B cell (primary cell): ENCODE measurements around the gene STC2. TPM values are rescaled to one million over a fixed set of nuclear protein-coding genes. Genes with fewer than 3 reads are reported as not detected.

ENCODE experiments used
- ATAC-seq: fragments of 200-7000 bp; cut with Tn5 transposase; one replicate; pipeline ENCODE4 v1.10.0; 2021; ENCODE audit warnings: low read depth, mild to moderate bottlenecking, moderate number of reproducible peaks, moderate library complexity
- CTCF ChIA-PET: fragments of 350-600 bp; sonication (Branson Sonifier 250); formaldehyde crosslinking; loops from one replicate; lab custom pipeline; 2021; ENCODE audit warnings: antibody characterized with exemption, inconsistent platforms; lab: Charles Lee
- POLR2A ChIA-PET: fragments of 350-600 bp; sonication (Branson Sonifier 250); formaldehyde crosslinking; loops from one replicate; lab custom pipeline; 2021; ENCODE audit warnings: antibody characterized with exemption; lab: Charles Lee
- DNase-seq: peaks from one replicate; pipeline ENCODE4 v3.0.0; 2013
- H2AFZ ChIP-seq: 2 replicates; pipeline ENCODE4 v1.6.1; 2012; ENCODE audit warnings: mild to moderate bottlenecking, low read depth, low read length; ENCODE audit not compliant: insufficient read depth, poor library complexity, severe bottlenecking
- H3K27ac ChIP-seq, 2 donors: 1 replicate in 1 of 2; 2 replicates in 1 of 2; pipeline ENCODE4 v1.5.1; 2012 to 2013; ENCODE audit warnings: low read length in 2 of 2, mild to moderate bottlenecking in 2 of 2, moderate library complexity in 1 of 2
- H3K27me3 ChIP-seq, 4 experiments: fragments of 200-600 bp in 1 of 4; sonication (generic) in 1 of 4; replicated peaks in 1 of 4; 1 replicate in 2 of 4; 2 replicates in 2 of 4; pipeline versions ENCODE4 v1.6.1 to v1.7.0; 2013 to 2016; ENCODE audit warnings: low read length in 3 of 4, mild to moderate bottlenecking in 2 of 4, mixed read lengths in 1 of 4, moderate library complexity in 1 of 4; ENCODE audit not compliant: insufficient read depth in 4 of 4, control insufficient read depth in 3 of 4; ENCODE audit errors: control extremely low read depth in 1 of 4
- H3K36me3 ChIP-seq, 2 experiments: replicated peaks in 1 of 2; 1 replicate in 1 of 2; 2 replicates in 1 of 2; pipeline versions ENCODE4 v1.6.1 to v1.7.1; 2013; ENCODE audit warnings: low read length in 1 of 2; ENCODE audit not compliant: insufficient read depth in 2 of 2, control insufficient read depth in 1 of 2; ENCODE audit errors: control extremely low read depth in 1 of 2, extremely low read depth in 1 of 2
- H3K4me1 ChIP-seq, 2 donors: fragments of 200-600 bp in 1 of 2; sonication (generic) in 1 of 2; 1 replicate in 1 of 2; 2 replicates in 1 of 2; pipeline versions ENCODE4 v1.5.1 to v1.6.1; 2013 to 2017; ENCODE audit warnings: low read length in 2 of 2; ENCODE audit not compliant: control insufficient read depth in 2 of 2, insufficient read depth in 2 of 2
- H3K4me2 ChIP-seq: replicated peaks from 2 replicates; pipeline ENCODE3; 2012; ENCODE audit warnings: mild to moderate bottlenecking, low read depth, low read length; ENCODE audit not compliant: poor library complexity, severe bottlenecking
- H3K4me3 ChIP-seq, 5 experiments: fragments of 200-600 bp in 1 of 5; sonication (generic) in 1 of 5; 1 replicate in 3 of 5; 2 replicates in 2 of 5; pipeline versions ENCODE4 v1.5.1 to v1.7.0; 2011 to 2016; ENCODE audit warnings: low read length in 4 of 5, mild to moderate bottlenecking in 4 of 5, low read depth in 2 of 5, control low read depth in 1 of 5, moderate library complexity in 1 of 5; ENCODE audit not compliant: insufficient read depth in 1 of 5; ENCODE audit errors: control extremely low read depth in 1 of 5, extremely low read depth in 1 of 5
- H3K79me2 ChIP-seq: fragments of 200-600 bp; sonication (generic); one replicate; pipeline ENCODE4 v1.6.0; 2016; ENCODE audit warnings: low read length; ENCODE audit not compliant: control insufficient read depth, insufficient read depth
- H3K9ac ChIP-seq: fragments of 200-600 bp; sonication (generic); 2 replicates; pipeline ENCODE4 v1.6.1; 2017; ENCODE audit warnings: mild to moderate bottlenecking, low read length, moderate library complexity
- H3K9me3 ChIP-seq, 3 donors: one replicate each; pipeline versions ENCODE4 v1.6.1 to v1.7.1; 2013; ENCODE audit warnings: low read length in 2 of 3; ENCODE audit not compliant: control insufficient read depth in 2 of 3, insufficient read depth in 1 of 3; ENCODE audit errors: control extremely low read depth in 1 of 3
- H4K20me1 ChIP-seq: 2 replicates; pipeline ENCODE4 v1.6.0; 2012; ENCODE audit warnings: mild to moderate bottlenecking, low read length; ENCODE audit not compliant: insufficient read depth, control insufficient read depth, poor library complexity, severe bottlenecking
- H3K27ac Mint-ChIP-seq: one replicate; pipeline ENCODE4 v1.8.0; 2021; ENCODE audit warnings: mixed read lengths
- H3K27me3 Mint-ChIP-seq: one replicate; pipeline ENCODE4 v1.8.0; 2021; ENCODE audit warnings: mixed read lengths
- H3K4me1 Mint-ChIP-seq: one replicate; pipeline ENCODE4 v1.8.0; 2021; ENCODE audit warnings: mixed read lengths
- H3K4me3 Mint-ChIP-seq: one replicate; pipeline ENCODE4 v1.8.0; 2021; ENCODE audit warnings: mixed read lengths
- H3K9me3 Mint-ChIP-seq: one replicate; pipeline ENCODE4 v1.8.0; 2022; ENCODE audit warnings: mixed read lengths; ENCODE audit not compliant: insufficient read depth
- CTCF ChIP-seq: fragments of 200-600 bp; IDR thresholded peaks from one replicate; pipeline ENCODE4 v1.8.0; 2022; ENCODE audit warnings: antibody characterized with exemption, mild to moderate bottlenecking
- EZH2 ChIP-seq: IDR thresholded peaks from 2 replicates; pipeline ENCODE4 v1.6.1; 2012; ENCODE audit warnings: borderline replicate concordance, low read depth, mild to moderate bottlenecking, moderate library complexity, low read length; ENCODE audit not compliant: insufficient read depth, poor library complexity, severe bottlenecking
- WGBS: methylation state at CpG from one replicate; pipeline ENCODE4 v1.1.5; 2013; ENCODE audit warnings: missing lambda C conversion rate; ENCODE audit not compliant: insufficient coverage; 5-methylcytosine and 5-hydroxymethylcytosine counted together
- intact Hi-C: fragments of 100-400 bp; cut with micrococcal nuclease; formaldehyde crosslinking; loops from one replicate; pipeline ENCODE4 v1.10.0; 2022
- polyA plus RNA-seq: library from polyadenylated mRNA; depleted of rRNA; stranded (reverse); fragments of >200 nt; gene quantifications from 2 replicates; pipeline ENCODE4 v1.2.3, GENCODE V29; 2012
- total RNA-seq, 2 donors: library from RNA; stranded (reverse); fragments of 120-200 nt in 1 of 2; gene quantifications; 1 replicate in 1 of 2; 2 replicates in 1 of 2; pipeline versions ENCODE4 v1.2.3 to v1.2.4, GENCODE V29; 2013 to 2022

Gene STC2
- total and polyA plus RNA-seq, 2 donors (not counting 1 experiment from before 2014, with no cell fraction given): not detected

DNA sequence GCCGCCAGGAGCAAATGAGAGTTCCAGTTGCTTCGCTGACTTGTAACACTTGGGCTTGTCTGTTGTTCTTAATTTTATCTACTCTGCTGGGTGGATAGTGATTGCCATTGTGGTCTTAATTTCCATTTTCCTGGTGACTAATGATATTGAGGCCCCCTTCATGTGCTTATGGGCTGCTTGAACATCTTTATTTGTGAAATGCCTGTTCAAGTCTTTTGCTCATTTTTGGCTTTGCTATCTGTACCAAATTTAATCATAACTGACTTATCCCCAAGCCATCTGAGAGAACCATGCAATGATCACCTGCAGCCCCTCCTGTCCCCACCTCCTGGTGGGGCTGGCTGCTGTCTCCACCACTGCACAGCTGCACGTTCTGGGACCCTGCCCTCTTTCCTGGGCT lies 20.5 kb downstream of the STC2 start:
- Histone ChIP-seq H3K4me3 (no peak overlapping the region), H3K4me1 (no peaks in the 10 kb centered on the region), H3K9ac (no peak overlapping the region), H3K4me2 (no peak overlapping the region), H3K27me3 (no peaks in the 10 kb centered on the region), H3K79me2 (no peaks in the 10 kb centered on the region), H3K27ac (no peak overlapping the region), H2AFZ (no peak overlapping the region), H3K9me3 (peaks cover 0 to 18% (median 6%) of the 10 kb centered on the region in 3 donors), H3K36me3 (no peaks in the 10 kb centered on the region), H4K20me1 (no peaks in the 10 kb centered on the region)
- CTCF ChIA-PET: no interaction called here
- Mint-ChIP-seq H3K27me3 (peaks cover 57% of the 10 kb centered on the region), H3K4me3 (no peak overlapping the region), H3K4me1 (no peaks in the 10 kb centered on the region), H3K27ac (no peak overlapping the region), H3K9me3 (peaks cover 3% of the 10 kb centered on the region)
- intact Hi-C loops: no loop called here
- POLR2A ChIA-PET: no interaction called here
- ATAC-seq (no peak), DNase-seq (no peak)
- WGBS: 95% methylated on average over 3 of the region's 3 CpGs
- TF ChIP-seq EZH2: no peak
- no peak for TF ChIP-seq CTCF

DNA sequence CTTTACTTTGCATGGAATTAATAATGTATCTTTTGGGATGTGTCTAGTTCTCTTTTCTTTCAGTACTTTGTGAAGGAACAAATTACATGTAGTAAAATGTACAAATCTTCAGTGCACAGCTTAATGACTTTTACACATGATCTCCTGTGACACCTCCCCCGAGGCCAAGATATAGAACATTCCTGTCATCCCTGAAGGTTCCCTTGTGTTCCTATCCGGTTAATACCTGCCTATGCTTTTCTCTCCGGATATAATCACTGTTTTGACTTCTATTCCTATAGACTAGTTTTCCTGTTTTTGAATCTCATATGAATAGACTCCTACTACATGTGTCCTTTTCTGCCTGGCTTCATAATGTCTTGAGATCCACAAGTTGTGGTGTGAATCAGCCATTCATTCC lies 21.5 kb downstream of the STC2 start:
- no peak overlapping the region for H2AFZ ChIP-seq
- no peak overlapping the region for H3K27ac ChIP-seq
- Mint-ChIP-seq H3K4me1 (no peaks in the 10 kb centered on the region), H3K4me3 (no peak overlapping the region), H3K27me3 (peaks cover 50% of the 10 kb centered on the region), H3K9me3 (peaks cover 3% of the 10 kb centered on the region), H3K27ac (no peak overlapping the region)
- no peak for TF ChIP-seq EZH2
- no peak for TF ChIP-seq CTCF
- H3K36me3 ChIP-seq: no peaks in the 10 kb centered on the region
- no peak overlapping the region for H3K4me3 ChIP-seq
- H3K79me2 ChIP-seq: no peaks in the 10 kb centered on the region
- 87% methylated on average over 3 of the region's 3 CpGs for WGBS
- no peak overlapping the region for H3K9ac ChIP-seq
- ATAC-seq: no peak
- no peaks in the 10 kb centered on the region for H3K4me1 ChIP-seq
- DNase-seq: no peak
- H3K4me2 ChIP-seq: no peak overlapping the region
- no peaks in the 10 kb centered on the region for H3K27me3 ChIP-seq
- intact Hi-C loops: no loop called here
- CTCF ChIA-PET: interaction anchor here (2.5 kb wide), 1 partner anchor 13 kb away, joined by 11 read pairs; no protein-coding TSS in a partner anchor
- peaks cover 0 to 18% (median 6%) of the 10 kb centered on the region in 3 donors for H3K9me3 ChIP-seq
- POLR2A ChIA-PET: no interaction called here
- no peaks in the 10 kb centered on the region for H4K20me1 ChIP-seq
